Heart right ventricle (tissue), 16 donors: ENCODE data around the gene SCMH1. TPM values are rescaled to one million over a fixed set of nuclear protein-coding genes. Genes with fewer than 3 reads are reported as not detected.

Experiments used
- ATAC-seq, 8 donors: fragments of 200-7000 bp; cut with Tn5 transposase; one replicate each; pipeline ENCODE4 v1.9.1; 2020; ENCODE audit warnings: mild to moderate bottlenecking in 8 of 8, moderate library complexity in 8 of 8, moderate number of reproducible peaks in 1 of 8
- DNase-seq, 2 donors: peaks; one replicate each; pipeline ENCODE4 v3.0.0-alpha.2; 2020
- H3K27ac ChIP-seq, 10 donors: fragments of 200-600 bp; sonication (generic) in 2 of 10; one replicate each; pipeline versions ENCODE4 v1.5.0 to v1.8.0; 2020 to 2022; ENCODE audit warnings: mild to moderate bottlenecking in 3 of 10
- H3K27me3 ChIP-seq, 7 donors: fragments of 200-600 bp; one replicate each; pipeline ENCODE4 v1.8.0; 2021 to 2022; ENCODE audit warnings: mild to moderate bottlenecking in 2 of 7
- H3K36me3 ChIP-seq, 9 donors: fragments of 200-600 bp; sonication (generic) in 1 of 9; one replicate each; pipeline versions ENCODE4 v1.5.0 to v1.8.0; 2020 to 2022; ENCODE audit warnings: mild to moderate bottlenecking in 2 of 9
- H3K4me1 ChIP-seq, 9 donors: fragments of 200-600 bp; sonication (generic) in 1 of 9; one replicate each; pipeline versions ENCODE4 v1.5.0 to v1.8.0; 2020 to 2022; ENCODE audit warnings: mild to moderate bottlenecking in 4 of 9
- H3K4me3 ChIP-seq, 10 donors: fragments of 200-600 bp; sonication (generic) in 2 of 10; one replicate each; pipeline versions ENCODE4 v1.5.0 to v1.8.0; 2020 to 2022; ENCODE audit warnings: mild to moderate bottlenecking in 7 of 10, moderate library complexity in 2 of 10
- H3K9me3 ChIP-seq, 11 donors: fragments of 200-600 bp in 10 of 11; sonication (generic) in 2 of 11; one replicate each; pipeline versions ENCODE4 v1.5.0 to v1.8.0; 2013 to 2022; ENCODE audit warnings: mild to moderate bottlenecking in 2 of 11, control low read depth in 1 of 11, moderate library complexity in 1 of 11
- CTCF ChIP-seq, 9 donors: fragments of 200-600 bp; sonication (generic) in 2 of 9; IDR thresholded peaks; one replicate each; pipeline versions ENCODE4 v1.5.0 to v1.8.0; 2021 to 2022; ENCODE audit warnings: antibody characterized with exemption in 9 of 9, mild to moderate bottlenecking in 5 of 9, moderate library complexity in 1 of 9
- WGBS, 2 donors: extraction: QIAGEN DNeasy Blood & Tissue Kit; methylation state at CpG; one replicate each; pipeline ENCODE4 v1.1.7; 2013; ENCODE audit warnings: inconsistent platforms in 1 of 2; 5-methylcytosine and 5-hydroxymethylcytosine counted together
- intact Hi-C, 10 donors: fragments of 100-400 bp; cut with DNase I; formaldehyde crosslinking; loops; one replicate each; pipeline versions ENCODE4 v1.11.1 to v1.14.2; 2022
- polyA plus RNA-seq, 2 donors: library from polyadenylated mRNA; stranded (reverse); fragments of 200-250 nt; gene quantifications; one replicate each; pipeline ENCODE4 v1.2.3, GENCODE V29; 2013
- total RNA-seq, 10 donors: library from RNA; stranded (reverse); fragmentation: NEBNext Ultra II Directional in 3 of 10; extraction: Animal tissue kit (Norgen Biotek cat#: 25700) in 3 of 10; gene quantifications; one replicate each; pipeline versions ENCODE4 v1.2.1 to v1.2.4, GENCODE V29; 2021 to 2023
- donor health status: Arrhythmogenic right ventricular cardiomyopathy.
- donor health status: ischemic (EF 13 %, LVEDD 7.1; RV severe dilation, severe dysfunction).
- donor health status: healthy with polysubstance abuse.
- donor health status: DM: no; HTN: yes; CAD: no.
- donor health status: DM: no; HTN: no; CAD: no.
- donor health status: ischemic (EF 25% LVEDD 6.9; RV normal size, moderate dysfunction).
- donor health status: ischemic (EF 25% LVEDD 5.7; RV mildly dilated, moderate dysfunction).
- donor health status: healthy.
- donor health status: DM: yes; HTN: yes; CAD: no.
- donor health status: Ischemic cardiomyopathy.
- donor health status: ischemic (EF 35%, LVEDD 5.7; RV mildly dilated, moderate dysfunction).
- donor health status: nonischemic (EF 11% LVEDD 7.7; RV severe dilation, severe dysfunction).
- donor health status: DM: yes; HTN: yes; CAD: no.
- donor health status: PGD.
- donor health status: ischemic (EF 29% LVEDD 5.4; RV normal size, mild dysfunction).
- donor health status: nonischemic (EF 23%, LVEDD 6.1; RV moderate dilation, normal function).

SCMH1 gene
- total and polyA plus RNA-seq, 12 donors = 29.6 to 53.5 (median 43.8) TPM

GRCh38 chr1:41041614-41042270, 200.4 kb downstream of the SCMH1 start:
- H3K9me3 ChIP-seq = no peaks in the 10 kb centered on the region
- TF ChIP-seq CTCF (IDR thresholded peaks at IDR 0.05) = no peak
- intact Hi-C loops = loop anchor here in 2 of 10 donors (10.0 kb wide), 2 partner anchors 73 to 193 kb away; no protein-coding TSS in a partner anchor
- no peak for DNase-seq
- H3K4me1 ChIP-seq = peaks cover 7 to 35% (median 30%) of the 10 kb centered on the region in 9 donors
- peak overlapping the region in 1 of 10 donors; percentile 16 for H3K27ac ChIP-seq
- ATAC-seq = no peak
- 94% methylated on average over 3 of the region's 3 CpGs for WGBS, 2 donors
- no peak overlapping the region for H3K4me3 ChIP-seq
- H3K27me3 ChIP-seq = no peaks in the 10 kb centered on the region
- H3K36me3 ChIP-seq = peaks cover 0 to 80% (median 12%) of the 10 kb centered on the region in 9 donors

- DNase-seq = no peak
- peaks cover 0 to 6% (median 0%) of the 10 kb centered on the region in 9 donors for H3K4me1 ChIP-seq
- peak in 1 of 9 donors; percentile 24 for TF ChIP-seq CTCF (IDR thresholded peaks at IDR 0.05)
- no peak for ATAC-seq
- no peak overlapping the region for H3K27ac ChIP-seq
- no peaks in the 10 kb centered on the region for H3K9me3 ChIP-seq
- no peak overlapping the region for H3K4me3 ChIP-seq
- WGBS, 2 donors = 94 to 96% methylated on average over 5 of the region's 5 CpGs
- H3K36me3 ChIP-seq = peaks cover 0 to 89% (median 19%) of the 10 kb centered on the region in 9 donors
- no peaks in the 10 kb centered on the region for H3K27me3 ChIP-seq
- intact Hi-C loops = no loop called here
Measured at GRCh38 chr1:41038110-41038509, 204.0 kb downstream of the SCMH1 start.

- peaks cover 0 to 97% (median 19%) of the 10 kb centered on the region in 9 donors for H3K36me3 ChIP-seq
- WGBS, 2 donors = 97 to 98% methylated on average over 3 of the region's 3 CpGs
- intact Hi-C loops = no loop called here
Measured at GRCh38 chr1:41037116-41037903, 204.8 kb downstream of the SCMH1 start.

More at GRCh38 chr1:41037116-41037903, 204.8 kb downstream of the SCMH1 start:
- no peak for TF ChIP-seq CTCF (IDR thresholded peaks at IDR 0.05)
- no peak for DNase-seq
- peak in 1 of 8 donors; percentile 43 for ATAC-seq
- Histone ChIP-seq H3K27ac (no peak overlapping the region), H3K9me3 (no peaks in the 10 kb centered on the region), H3K4me3 (no peak overlapping the region), H3K4me1 (peaks cover 0 to 6% (median 0%) of the 10 kb centered on the region in 9 donors), H3K27me3 (no peaks in the 10 kb centered on the region)
